DND-41 (cell line): ENCODE data around the gene PCGF3.
A peak's percentile ranks its signal among the peaks of the same experiment; 100 is the strongest.

Experiments used
- ATAC-seq: fragments of 200-7000 bp; cut with Tn5 transposase; 3 replicates; pipeline ENCODE4 v1.9.1; 2021; ENCODE audit warnings: low read depth; ENCODE audit not compliant: insufficient read depth
- DNase-seq: peaks from one replicate; pipeline ENCODE4 v3.0.0-alpha.2; 2020
- H2AFZ ChIP-seq: 2 replicates; pipeline ENCODE4 v1.6.0; 2012; ENCODE audit warnings: low read depth, low read length
- H3K27ac ChIP-seq: 2 replicates; pipeline ENCODE4 v1.5.1; 2012; ENCODE audit warnings: low read length, inconsistent platforms
- H3K27me3 ChIP-seq: fragments of 200-600 bp; sonication (generic); 2 replicates; pipeline ENCODE4 v1.6.0; 2012; ENCODE audit warnings: low read length, mild to moderate bottlenecking, inconsistent platforms; ENCODE audit not compliant: insufficient read depth, poor library complexity
- H3K36me3 ChIP-seq: 2 replicates; pipeline ENCODE4 v1.5.1; 2012; ENCODE audit warnings: low read length, inconsistent platforms; ENCODE audit not compliant: insufficient read depth
- H3K4me1 ChIP-seq: 2 replicates; pipeline ENCODE4 v1.5.1; 2012; ENCODE audit warnings: mild to moderate bottlenecking, low read length; ENCODE audit not compliant: insufficient read depth
- H3K4me2 ChIP-seq: 2 replicates; pipeline ENCODE4 v1.6.0; 2012; ENCODE audit warnings: mild to moderate bottlenecking, moderate library complexity, low read length, inconsistent platforms; ENCODE audit not compliant: insufficient read depth
- H3K4me3 ChIP-seq, 2 experiments: fragments of 200-600 bp in 1 of 2; shearing (Covaris generic) in 1 of 2; 2 replicates each; pipeline ENCODE4 v1.5.1; 2012 to 2016; ENCODE audit warnings: inconsistent platforms in 2 of 2, low read length in 2 of 2, mild to moderate bottlenecking in 2 of 2, low read depth in 1 of 2, moderate library complexity in 1 of 2
- H3K79me2 ChIP-seq: 2 replicates; pipeline ENCODE4 v1.6.0; 2012; ENCODE audit warnings: low read length, inconsistent platforms; ENCODE audit not compliant: insufficient read depth
- H3K9ac ChIP-seq: 2 replicates; pipeline ENCODE4 v1.6.0; 2012; ENCODE audit warnings: low read depth, mild to moderate bottlenecking, inconsistent platforms, low read length, moderate library complexity
- H3K9me3 ChIP-seq: 2 replicates; pipeline ENCODE4 v1.5.1; 2012; ENCODE audit warnings: low read length, moderate library complexity, mild to moderate bottlenecking, inconsistent platforms; ENCODE audit not compliant: insufficient read depth, severe bottlenecking
- H4K20me1 ChIP-seq: 2 replicates; pipeline ENCODE4 v1.6.0; 2012; ENCODE audit warnings: low read length; ENCODE audit not compliant: insufficient read depth
- CTCF ChIP-seq: IDR thresholded peaks from 2 replicates; pipeline ENCODE4 v1.5.1; 2012; ENCODE audit warnings: borderline replicate concordance, low read length, moderate library complexity, mild to moderate bottlenecking; ENCODE audit not compliant: poor library complexity, severe bottlenecking; ENCODE audit errors: extremely low read depth
- EZH2 ChIP-seq: IDR thresholded peaks from 3 replicates; pipeline ENCODE4 v1.6.1; 2012; ENCODE audit warnings: borderline replicate concordance, low read depth, mild to moderate bottlenecking, moderate library complexity, low read length, inconsistent platforms; ENCODE audit not compliant: severe bottlenecking

PCGF3 gene

GRCh38 chr4:671769-672168 lies 33.9 kb upstream of the PCGF3 start:
- ATAC-seq = no peak
- Histone ChIP-seq H3K4me2 (no peak overlapping the region), H3K27ac (no peak overlapping the region)

GRCh38 chr4:673349-674091 lies 32.1 kb upstream of the PCGF3 start:
- TF ChIP-seq CTCF = no peak
- no peak for TF ChIP-seq EZH2
- H3K27ac ChIP-seq = peak overlapping the region; percentile 76
- H4K20me1 ChIP-seq = peaks cover 4% of the 10 kb centered on the region; the same call in 1 of the 2 replicates
- no peaks in the 10 kb centered on the region for H3K27me3 ChIP-seq
- H3K9me3 ChIP-seq = no peaks in the 10 kb centered on the region
- DNase-seq (no peak), ATAC-seq (0 out of 3 replicates have a peak, but pooled peaks have one; percentile 1)
- peak overlapping the region; percentile 96 for H3K4me2 ChIP-seq
- peak overlapping the region; percentile 29; the same call in 1 of the 2 replicates for H2AFZ ChIP-seq
- H3K4me3 ChIP-seq = peak overlapping the region; percentile 88 to 98
- H3K9ac ChIP-seq = peak overlapping the region; percentile 99
- peaks cover 29% of the 10 kb centered on the region for H3K4me1 ChIP-seq
- H3K36me3 ChIP-seq = peaks cover 32% of the 10 kb centered on the region
- H3K79me2 ChIP-seq = peaks cover 30% of the 10 kb centered on the region

More at GRCh38 chr4:671769-672168, 33.9 kb upstream of the PCGF3 start:
- no peaks in the 10 kb centered on the region for H3K27me3 ChIP-seq
- no peak overlapping the region for H3K4me3 ChIP-seq
- H3K79me2 ChIP-seq = peaks cover 30% of the 10 kb centered on the region
- peaks cover 32% of the 10 kb centered on the region for H3K36me3 ChIP-seq
- peaks cover 4% of the 10 kb centered on the region; the same call in 1 of the 2 replicates for H4K20me1 ChIP-seq
- no peak overlapping the region for H2AFZ ChIP-seq
- no peak for DNase-seq
- no peak overlapping the region for H3K9ac ChIP-seq
- H3K9me3 ChIP-seq = no peaks in the 10 kb centered on the region
- H3K4me1 ChIP-seq = peaks cover 29% of the 10 kb centered on the region
- TF ChIP-seq CTCF (no peak), EZH2 (no peak)

DNA sequence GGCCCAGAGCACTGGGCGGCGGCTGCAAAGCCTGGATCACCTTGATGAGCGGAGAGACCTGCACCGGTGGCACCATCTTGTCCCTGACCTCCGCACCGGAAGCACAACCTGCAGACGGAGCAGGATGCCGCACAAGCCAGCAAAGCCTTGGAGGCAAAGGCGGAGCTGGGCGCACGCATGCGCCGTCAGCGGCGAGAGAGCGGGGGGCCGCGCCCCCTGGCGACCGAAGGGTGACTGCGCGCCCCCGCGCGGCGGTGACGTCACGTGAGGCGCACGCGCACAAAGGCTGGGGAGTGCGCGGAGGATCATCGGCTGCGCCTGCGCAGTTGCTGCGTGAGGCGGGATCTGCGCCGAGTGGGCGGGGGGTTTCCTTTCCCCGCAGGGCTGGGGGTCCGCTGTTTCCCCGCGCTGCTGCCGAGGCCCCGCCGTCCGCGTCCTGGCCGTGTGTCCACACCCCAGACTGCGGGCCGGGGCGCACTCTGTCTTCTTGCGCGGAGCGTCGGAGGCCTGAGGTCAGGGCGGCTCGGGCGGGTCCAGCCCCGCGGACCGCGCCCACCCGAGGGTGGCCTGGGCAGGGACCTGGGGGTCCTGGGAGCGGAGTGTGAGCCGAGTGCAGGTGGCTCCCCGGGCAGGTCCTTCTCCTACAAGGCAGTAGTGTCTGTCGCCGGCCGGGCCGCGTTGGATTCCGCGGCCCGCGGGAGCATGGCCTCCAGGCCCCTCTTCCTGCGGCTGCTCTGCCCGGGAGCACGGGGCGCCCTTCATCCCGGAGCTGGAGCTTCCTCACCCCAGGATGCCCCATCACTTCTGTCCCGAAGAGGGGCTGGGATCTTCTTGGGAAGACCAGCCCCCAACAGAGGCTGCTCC lies 31.2 kb upstream of the PCGF3 start, which contains the start of the genes ATP5ME and MYL5:
Gene ATP5ME, minus strand, starts transcription at position 105 of the 864 bp plus-strand sequence. Its CDS starts 29 bp downstream, at position 76.
Gene MYL5, plus strand, starts transcription at position 371 of the 864 bp plus-strand sequence. CDS start 3,485 bp downstream, outside the sequence.
- Histone ChIP-seq H3K4me2 (peak within 1 kb of the TSS; percentile 99), H3K4me1 (peaks cover 29% of the 10 kb centered on the region)
- peak; percentile 97 for DNase-seq

More for the DNA sequence above, 31.2 kb upstream of the PCGF3 start, which contains the start of the genes ATP5ME and MYL5:
- TF ChIP-seq CTCF = peak; percentile 99
- TF ChIP-seq EZH2 = no peak
- Histone ChIP-seq H3K9ac (peak within 1 kb of the TSS; percentile 99), H3K79me2 (peaks cover 30% of the 10 kb centered on the region), H2AFZ (peak within 1 kb of the TSS; percentile 84), H3K27me3 (no peaks in the 10 kb centered on the region), H3K9me3 (no peaks in the 10 kb centered on the region), H3K27ac (peak within 1 kb of the TSS; percentile 95), H4K20me1 (peaks cover 4% of the 10 kb centered on the region; the same call in 1 of the 2 replicates), H3K36me3 (peaks cover 32% of the 10 kb centered on the region), H3K4me3 (peak within 1 kb of the TSS; percentile 88 to 98)
- peak; percentile 90 for ATAC-seq
